GM18867 (cell line): ENCODE measurements around the gene SIK3.
A peak's percentile ranks its signal among the peaks of the same experiment; 100 is the strongest.

Experiments used
- ATAC-seq: cut with Tn5 transposase; IDR thresholded peaks from one replicate; pipeline ENCODE4 v1.9.1; 2021; ENCODE audit warnings: mild to moderate bottlenecking, moderate library complexity; ENCODE audit not compliant: unreplicated experiment

The SIK3 gene

GRCh38 chr11:116871248-116871647 is 227.0 kb downstream of the SIK3 start:
- ATAC-seq, result no peak

- no peak for ATAC-seq
These were observed 228.2 kb downstream of the SIK3 start for GRCh38 chr11:116870054-116870453.

- no peak for ATAC-seq
These were observed 228.6 kb downstream of the SIK3 start for GRCh38 chr11:116869610-116870009.

GRCh38 chr11:116868066-116868465 is 230.2 kb downstream of the SIK3 start:
- no peak for ATAC-seq

GRCh38 chr11:116867619-116868018 is 230.6 kb downstream of the SIK3 start:
- ATAC-seq, result no peak

- ATAC-seq, result no peak
These were observed 231.3 kb downstream of the SIK3 start for GRCh38 chr11:116866804-116867455.

- ATAC-seq, result no peak
These were observed 232.5 kb downstream of the SIK3 start for GRCh38 chr11:116865696-116866095.

GRCh38 chr11:116864531-116864930 is 233.7 kb downstream of the SIK3 start:
- no peak for ATAC-seq

GRCh38 chr11:116862951-116863350 is 235.3 kb downstream of the SIK3 start:
- ATAC-seq, result no peak

GRCh38 chr11:116862185-116862584 is 236.0 kb downstream of the SIK3 start:
- ATAC-seq, result no peak

- ATAC-seq, result no peak
These were observed 236.7 kb downstream of the SIK3 start for GRCh38 chr11:116861539-116861938.

- ATAC-seq, result no peak
These were observed 237.9 kb downstream of the SIK3 start for GRCh38 chr11:116860303-116860702.

GRCh38 chr11:116859175-116859574 is 239.1 kb downstream of the SIK3 start:
- no peak for ATAC-seq

- no peak for ATAC-seq
These were observed 240.3 kb downstream of the SIK3 start for GRCh38 chr11:116857936-116858335.

GRCh38 chr11:116857316-116857715 is 240.9 kb downstream of the SIK3 start:
- no peak for ATAC-seq

- ATAC-seq, result no peak
These were observed 241.8 kb downstream of the SIK3 start for GRCh38 chr11:116856423-116856822.

GRCh38 chr11:116855413-116855812 is 242.8 kb downstream of the SIK3 start:
- ATAC-seq, result no peak

- ATAC-seq, result peak; percentile 97
These were observed 244.7 kb downstream of the SIK3 start for GRCh38 chr11:116853461-116854073.

- ATAC-seq, result no peak
These were observed 245.8 kb downstream of the SIK3 start for GRCh38 chr11:116852261-116853031.

GRCh38 chr11:116851626-116852025 is 246.6 kb downstream of the SIK3 start:
- ATAC-seq, result no peak

- no peak for ATAC-seq
These were observed 248.7 kb downstream of the SIK3 start for GRCh38 chr11:116849486-116849885.

GRCh38 chr11:116849060-116849459 is 249.2 kb downstream of the SIK3 start:
- no peak for ATAC-seq
